Fibroblast of pulmonary artery (primary cell): ENCODE results near the gene SLC38A11.

ENCODE experiments used
- DNase-seq: peaks from one replicate; pipeline ENCODE4 v3.0.0-alpha.2; 2010; ENCODE audit warnings: low read depth
- H3K4me3 ChIP-seq: replicated peaks from 2 replicates; pipeline ENCODE4 v1.5.1; 2011; ENCODE audit warnings: low read depth, mild to moderate bottlenecking, control low read depth, low read length, moderate library complexity
- TF ChIP-seq, protein P1 (sequence below): IDR thresholded peaks from 2 replicates; pipeline ENCODE4 v1.5.1; 2011; ENCODE audit warnings: mild to moderate bottlenecking, control low read depth, low read length, inconsistent platforms; ENCODE audit errors: missing control alignments

The SLC38A11 gene

DNA sequence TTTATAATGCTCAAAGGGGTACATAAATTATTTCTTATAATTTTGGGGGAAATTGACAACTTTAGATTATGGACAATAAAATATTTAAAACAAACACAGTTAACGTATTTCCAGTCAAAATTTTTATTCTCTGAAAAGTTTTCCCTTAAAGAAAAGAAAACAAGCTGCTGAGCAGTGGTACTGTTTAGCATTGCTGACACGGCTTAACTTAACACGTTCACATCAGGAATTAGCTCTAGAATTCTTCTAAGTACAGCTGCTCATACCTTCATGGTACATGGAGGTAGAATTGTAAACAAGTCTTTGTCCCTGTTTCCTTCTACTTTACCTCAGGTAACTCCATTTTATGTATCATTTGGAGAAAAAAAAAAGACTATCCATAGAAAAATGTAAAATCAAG is 2.0 kb downstream of the SLC38A11 start:
- TF ChIP-seq, protein P1, sequence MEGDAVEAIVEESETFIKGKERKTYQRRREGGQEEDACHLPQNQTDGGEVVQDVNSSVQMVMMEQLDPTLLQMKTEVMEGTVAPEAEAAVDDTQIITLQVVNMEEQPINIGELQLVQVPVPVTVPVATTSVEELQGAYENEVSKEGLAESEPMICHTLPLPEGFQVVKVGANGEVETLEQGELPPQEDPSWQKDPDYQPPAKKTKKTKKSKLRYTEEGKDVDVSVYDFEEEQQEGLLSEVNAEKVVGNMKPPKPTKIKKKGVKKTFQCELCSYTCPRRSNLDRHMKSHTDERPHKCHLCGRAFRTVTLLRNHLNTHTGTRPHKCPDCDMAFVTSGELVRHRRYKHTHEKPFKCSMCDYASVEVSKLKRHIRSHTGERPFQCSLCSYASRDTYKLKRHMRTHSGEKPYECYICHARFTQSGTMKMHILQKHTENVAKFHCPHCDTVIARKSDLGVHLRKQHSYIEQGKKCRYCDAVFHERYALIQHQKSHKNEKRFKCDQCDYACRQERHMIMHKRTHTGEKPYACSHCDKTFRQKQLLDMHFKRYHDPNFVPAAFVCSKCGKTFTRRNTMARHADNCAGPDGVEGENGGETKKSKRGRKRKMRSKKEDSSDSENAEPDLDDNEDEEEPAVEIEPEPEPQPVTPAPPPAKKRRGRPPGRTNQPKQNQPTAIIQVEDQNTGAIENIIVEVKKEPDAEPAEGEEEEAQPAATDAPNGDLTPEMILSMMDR, result no peak
- no peak for DNase-seq
- H3K4me3 ChIP-seq, result no peak overlapping the region

DNA sequence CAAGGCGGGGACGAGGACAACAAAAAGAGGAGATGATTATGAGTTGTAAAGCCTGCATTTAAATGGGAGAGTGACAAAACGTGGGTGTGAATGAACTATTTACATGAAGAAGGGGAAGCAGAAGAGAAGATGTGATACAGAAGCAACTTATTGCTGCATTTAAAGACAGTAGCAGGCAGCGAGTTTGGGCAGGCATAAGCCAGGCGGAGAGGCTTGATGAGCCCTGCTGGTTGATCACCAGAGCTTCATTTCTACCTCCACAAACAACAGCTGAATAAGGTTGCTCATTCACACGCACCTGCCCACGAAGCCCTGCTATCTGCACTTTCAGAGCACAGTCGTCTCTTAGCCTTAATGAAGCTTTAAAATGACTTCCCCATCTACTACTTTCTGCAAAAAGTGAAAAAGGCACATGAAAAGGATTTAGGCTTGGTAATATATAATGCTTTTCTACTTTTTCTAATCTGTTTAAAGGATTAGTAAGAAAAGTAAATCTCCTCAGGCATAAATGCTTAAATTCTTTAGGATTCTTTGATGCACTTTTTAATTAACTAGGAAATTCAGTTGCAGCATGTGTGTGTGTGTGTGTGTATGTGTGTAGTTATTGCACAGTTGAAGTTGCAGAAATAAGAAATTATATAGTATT is 3.1 kb downstream of the SLC38A11 start:
- TF ChIP-seq, protein P1, result no peak
- no peak for DNase-seq
- no peak overlapping the region for H3K4me3 ChIP-seq

DNA sequence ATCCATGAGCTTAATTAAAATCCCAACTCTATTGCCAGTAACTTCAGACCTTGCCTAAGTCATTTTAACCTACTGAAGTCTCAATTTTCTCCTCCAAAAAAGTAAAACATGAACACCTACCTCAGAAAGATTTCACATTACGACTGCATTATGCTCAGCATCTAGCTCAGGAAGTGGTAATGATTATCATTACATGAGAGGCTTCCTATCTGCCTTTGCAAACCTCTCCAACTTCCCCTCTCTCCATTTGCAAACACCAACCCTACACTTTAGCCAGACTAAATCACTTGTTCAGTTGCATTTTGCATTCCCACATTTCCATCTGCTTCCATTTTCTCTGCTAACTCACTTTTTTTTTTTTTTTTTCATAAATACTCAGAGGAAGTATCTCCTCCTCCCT is 6.8 kb downstream of the SLC38A11 start:
- no peak for DNase-seq
- TF ChIP-seq, protein P1, result no peak
- H3K4me3 ChIP-seq, result no peak overlapping the region

DNA sequence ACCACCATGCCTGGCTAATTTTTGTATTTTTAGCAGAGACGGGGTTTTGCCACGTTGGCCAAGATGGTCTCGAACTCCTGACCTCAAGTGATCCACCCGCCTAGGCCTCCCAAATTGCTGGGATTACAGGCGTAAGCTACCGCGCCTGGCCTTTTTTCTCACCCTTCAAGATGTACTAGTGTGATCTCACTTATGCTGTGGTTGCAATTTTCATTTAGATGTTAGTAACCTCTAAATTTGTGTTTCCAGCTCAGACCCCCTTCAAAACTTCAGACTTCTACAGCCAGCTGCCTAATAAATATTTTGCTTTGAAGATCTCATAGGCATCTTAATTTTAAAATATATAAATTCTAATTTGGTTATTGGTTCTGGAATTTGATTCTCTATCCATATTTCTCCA is 8.0 kb downstream of the SLC38A11 start:
- TF ChIP-seq, protein P1, result no peak
- DNase-seq, result no peak

DNA sequence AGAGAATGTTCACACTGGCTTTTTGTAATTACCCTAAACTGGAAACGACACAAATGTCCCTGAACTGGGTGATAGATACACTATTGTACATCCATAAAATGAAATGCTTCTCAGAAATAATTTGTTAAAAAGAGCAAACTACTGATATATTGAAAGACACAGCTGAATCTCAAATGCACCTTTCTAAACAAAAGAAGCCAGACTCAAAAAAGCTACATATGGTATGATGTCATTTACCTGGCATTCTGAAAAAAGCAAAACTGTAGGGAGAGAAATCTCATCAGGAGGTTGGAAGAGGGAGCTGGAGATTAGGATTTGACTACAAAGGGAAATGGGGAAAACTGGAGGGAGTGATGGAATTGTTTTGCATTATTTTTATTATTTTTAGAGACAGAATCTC is 12.0 kb downstream of the SLC38A11 start:
- TF ChIP-seq, protein P1, result no peak
- no peak overlapping the region for H3K4me3 ChIP-seq

More for the DNA sequence above, 8.0 kb downstream of the SLC38A11 start:
- H3K4me3 ChIP-seq, result no peak overlapping the region

DNA sequence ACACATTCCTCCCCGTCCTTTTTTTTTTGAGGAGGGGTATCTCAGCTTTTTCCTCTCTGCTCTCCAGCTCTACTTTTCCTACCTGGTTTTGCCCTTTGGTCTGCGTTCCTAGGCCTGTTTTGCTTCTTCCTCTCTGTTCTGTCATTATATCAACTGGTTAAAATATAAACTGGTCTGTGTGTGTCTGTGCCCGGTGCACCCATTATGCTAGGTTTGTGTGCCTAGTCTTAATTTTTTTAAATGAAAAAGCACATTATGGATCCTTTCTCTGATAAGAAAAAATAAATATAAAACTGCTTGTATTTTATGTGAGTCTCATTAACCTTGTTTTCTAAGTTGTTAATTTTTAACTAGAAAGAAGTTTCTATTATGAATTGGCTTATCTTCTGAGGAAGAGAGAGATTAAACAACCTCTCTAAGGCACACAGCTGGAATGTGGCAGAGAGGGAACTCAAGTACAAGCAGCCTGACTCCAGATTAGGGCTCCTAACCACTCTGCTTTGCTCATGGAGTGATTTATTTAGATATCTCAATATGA is 17.4 kb downstream of the SLC38A11 start:
- no peak overlapping the region for H3K4me3 ChIP-seq
- TF ChIP-seq, protein P1, result no peak

More for the DNA sequence above, 12.0 kb downstream of the SLC38A11 start:
- no peak for DNase-seq

More for the DNA sequence above, 17.4 kb downstream of the SLC38A11 start:
- DNase-seq, result no peak
